Muscle layer of colon (tissue), 2 donors: ENCODE measurements around the gene NXN.
"Not testable (repeated sequence)": the region's sequence is repeated elsewhere in the genome, so short reads cannot be mapped to it uniquely, and the experiment has no call there.

Experiments used
- H3K27ac ChIP-seq: one replicate; pipeline ENCODE4 v1.7.0; 2013; ENCODE audit warnings: low read depth, mild to moderate bottlenecking, low read length, moderate library complexity
- H3K27me3 ChIP-seq, 2 donors: one replicate each; pipeline ENCODE4 v1.7.0; 2013; ENCODE audit warnings: low read length in 2 of 2, mild to moderate bottlenecking in 2 of 2; ENCODE audit not compliant: insufficient read depth in 2 of 2, control insufficient read depth in 1 of 2
- H3K36me3 ChIP-seq: one replicate; pipeline ENCODE4 v1.7.0; 2013; ENCODE audit warnings: mild to moderate bottlenecking, low read length; ENCODE audit not compliant: insufficient read depth
- H3K4me1 ChIP-seq: one replicate; pipeline ENCODE4 v1.7.0; 2013; ENCODE audit warnings: mild to moderate bottlenecking, low read length; ENCODE audit not compliant: insufficient read depth
- H3K4me3 ChIP-seq, 2 donors: one replicate each; pipeline ENCODE4 v1.7.0; 2013; ENCODE audit warnings: low read length in 2 of 2, low read depth in 1 of 2, mild to moderate bottlenecking in 1 of 2, moderate library complexity in 1 of 2
- H3K9ac ChIP-seq: one replicate; pipeline ENCODE4 v1.7.0; 2013; ENCODE audit warnings: low read length
- H3K9me3 ChIP-seq: one replicate; pipeline ENCODE4 v1.7.0; 2013; ENCODE audit warnings: mild to moderate bottlenecking, low read length
- donor health status: abdominal sarcoma.
- donor health status: Adenocarcinoma of cecum.

Gene NXN

DNA sequence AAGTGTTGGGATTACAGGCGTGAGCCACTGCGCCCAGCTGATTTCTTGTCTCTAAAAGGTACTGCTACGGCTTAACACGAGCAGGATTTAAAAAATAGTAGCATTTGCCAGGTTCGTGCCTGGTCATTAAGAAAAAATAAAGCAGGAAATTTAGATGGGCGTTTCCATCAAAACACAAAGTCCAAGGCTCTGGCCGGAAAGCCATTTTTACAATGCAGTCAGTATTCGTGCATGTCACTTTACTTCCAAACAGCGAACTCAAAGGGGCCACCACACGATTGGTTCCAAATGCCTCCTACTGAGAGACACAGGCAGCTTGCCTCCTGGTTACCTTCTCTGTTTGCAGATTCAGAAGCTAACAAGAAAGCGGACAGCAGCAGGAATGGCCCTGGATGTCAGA is 131.2 kb downstream of the NXN start:
- no peak overlapping the region for H3K4me3 ChIP-seq
- no peak overlapping the region for H3K9ac ChIP-seq
- H3K4me1 ChIP-seq: peaks cover 51% of the 10 kb centered on the region
- no peaks in the 10 kb centered on the region for H3K27me3 ChIP-seq
- no peaks in the 10 kb centered on the region for H3K36me3 ChIP-seq
- no peaks in the 10 kb centered on the region for H3K9me3 ChIP-seq
- H3K27ac ChIP-seq: peak overlapping the region; percentile 77

GRCh38 chr17:846901-847843 is 132.4 kb downstream of the NXN start:
- Histone ChIP-seq H3K4me3 (peak overlapping the region; percentile 35 to 66), H3K9me3 (no peaks in the 10 kb centered on the region), H3K27ac (peak overlapping the region; percentile 83), H3K27me3 (no peaks in the 10 kb centered on the region), H3K4me1 (peaks cover 44% of the 10 kb centered on the region), H3K36me3 (no peaks in the 10 kb centered on the region), H3K9ac (peak overlapping the region; percentile 90)

GRCh38 chr17:841313-841712 is 138.3 kb downstream of the NXN start:
- Histone ChIP-seq H3K9me3 (no peaks in the 10 kb centered on the region), H3K4me3 (no peak overlapping the region), H3K4me1 (peaks cover 5% of the 10 kb centered on the region), H3K36me3 (peaks cover 3% of the 10 kb centered on the region), H3K9ac (no peak overlapping the region), H3K27ac (no peak overlapping the region), H3K27me3 (no peaks in the 10 kb centered on the region)

DNA sequence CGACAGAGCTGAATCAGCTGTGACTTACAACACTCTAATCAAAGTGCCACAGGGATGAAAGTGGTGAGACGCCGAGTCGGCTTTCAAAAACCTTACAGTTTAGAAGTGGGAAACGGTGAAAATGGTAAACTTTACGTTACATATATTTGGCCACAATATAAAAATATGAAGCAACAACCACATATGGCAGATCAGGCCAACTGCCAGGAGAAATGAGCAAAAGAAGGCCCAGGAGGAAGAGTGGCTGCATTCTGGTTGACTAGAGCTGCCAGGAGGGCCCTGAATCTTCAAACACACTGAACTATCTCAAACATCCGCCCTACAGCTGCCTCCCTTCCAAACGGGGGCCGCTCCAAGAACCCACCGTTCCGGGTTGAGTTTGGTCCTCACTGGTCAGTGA is 141.1 kb downstream of the NXN start:
- Histone ChIP-seq H3K27ac (no peak overlapping the region), H3K27me3 (no peaks in the 10 kb centered on the region), H3K4me3 (no peak overlapping the region), H3K4me1 (peaks cover 8% of the 10 kb centered on the region), H3K9me3 (no peaks in the 10 kb centered on the region), H3K9ac (no peak overlapping the region), H3K36me3 (peaks cover 3% of the 10 kb centered on the region)

DNA sequence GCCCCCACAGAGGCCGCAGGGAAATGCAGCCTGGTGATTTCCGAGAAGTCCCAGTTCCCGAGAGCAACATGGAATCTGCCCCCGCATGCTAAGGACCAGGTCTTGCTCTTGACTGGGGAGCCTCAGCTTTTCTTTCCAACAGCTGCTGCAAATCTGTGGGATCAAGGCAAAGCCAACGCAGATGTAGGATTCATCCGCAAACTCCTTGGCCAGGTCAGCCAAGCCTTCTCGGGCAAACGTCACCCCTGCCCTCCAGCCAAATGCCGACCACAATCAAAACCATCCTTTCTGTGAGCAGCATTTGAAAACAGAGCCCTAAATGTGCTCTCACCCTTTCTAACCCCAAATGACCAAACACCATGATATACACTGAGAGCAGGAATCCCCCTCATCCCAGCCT is 143.4 kb downstream of the NXN start:
- Histone ChIP-seq H3K4me3 (no peak overlapping the region), H3K36me3 (peaks cover 3% of the 10 kb centered on the region), H3K4me1 (peaks cover 8% of the 10 kb centered on the region), H3K9me3 (no peaks in the 10 kb centered on the region), H3K27me3 (no peaks in the 10 kb centered on the region), H3K27ac (peak overlapping the region; percentile 76), H3K9ac (no peak overlapping the region)

GRCh38 chr17:835721-836120 is 143.9 kb downstream of the NXN start:
- H3K4me1 ChIP-seq, H3K9me3 ChIP-seq, H3K36me3 ChIP-seq, H3K27me3 ChIP-seq, H3K9ac ChIP-seq: not testable (repeated sequence)
- H3K4me3 ChIP-seq: peak overlapping the region in 1 of 2 donors; percentile 4
- H3K27ac ChIP-seq: peak overlapping the region; percentile 76

- Histone ChIP-seq H3K4me1 (peaks cover 8% of the 10 kb centered on the region), H3K27ac (peak overlapping the region; percentile 58), H3K9ac (no peak overlapping the region), H3K9me3 (no peaks in the 10 kb centered on the region), H3K4me3 (peak overlapping the region in 1 of 2 donors; percentile 4), H3K27me3 (no peaks in the 10 kb centered on the region), H3K36me3 (peaks cover 3% of the 10 kb centered on the region)
Measured at GRCh38 chr17:835263-835662, 144.3 kb downstream of the NXN start.

DNA sequence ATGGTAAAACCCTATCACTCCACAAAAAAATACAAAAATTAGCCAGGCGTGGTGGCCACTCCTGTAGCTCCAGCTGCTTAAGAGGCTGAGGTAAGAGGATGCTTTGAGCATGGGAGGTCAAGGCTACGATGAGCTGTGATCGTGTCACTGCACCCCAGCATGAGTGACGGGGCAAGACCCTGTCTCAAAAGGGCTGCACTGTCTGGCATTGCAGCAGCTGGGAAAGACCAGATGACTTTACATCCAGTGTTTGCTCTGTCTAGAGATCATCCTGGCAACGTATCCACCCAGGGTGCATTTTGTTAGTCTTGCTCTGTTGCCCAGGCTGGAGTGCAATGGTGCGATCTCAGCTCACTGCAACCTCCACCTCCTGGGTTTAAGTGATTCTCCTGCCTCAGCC is 145.4 kb downstream of the NXN start:
- H3K36me3 ChIP-seq: peaks cover 3% of the 10 kb centered on the region
- peaks cover 8% of the 10 kb centered on the region for H3K4me1 ChIP-seq
- H3K27ac ChIP-seq: no peak overlapping the region
- no peak overlapping the region for H3K9ac ChIP-seq
- no peaks in the 10 kb centered on the region for H3K27me3 ChIP-seq
- H3K4me3 ChIP-seq: no peak overlapping the region
- H3K9me3 ChIP-seq: no peaks in the 10 kb centered on the region

DNA sequence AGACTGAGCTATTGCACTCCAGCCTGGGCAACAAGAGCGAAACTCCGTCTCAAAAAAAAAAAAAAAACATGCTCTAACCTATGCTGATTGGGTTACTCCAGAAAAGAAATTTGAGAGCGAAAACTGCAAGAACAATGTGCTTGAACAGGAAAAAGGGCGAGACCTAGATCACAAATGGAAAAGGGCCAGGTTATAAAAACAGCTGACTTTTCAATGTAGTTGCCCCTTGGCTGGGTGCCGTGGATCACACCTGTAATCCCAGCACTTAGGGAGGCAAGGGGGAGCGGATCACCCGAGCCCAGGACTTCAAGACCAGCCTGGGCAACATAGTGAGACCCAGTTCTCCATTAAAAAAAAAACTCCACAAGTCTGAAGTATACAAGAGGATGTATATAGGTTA is 148.6 kb downstream of the NXN start:
- H3K9me3 ChIP-seq: no peaks in the 10 kb centered on the region
- H3K27me3 ChIP-seq: no peaks in the 10 kb centered on the region
- peaks cover 1% of the 10 kb centered on the region for H3K36me3 ChIP-seq
- no peak overlapping the region for H3K9ac ChIP-seq
- no peak overlapping the region for H3K27ac ChIP-seq
- no peak overlapping the region for H3K4me3 ChIP-seq
- H3K4me1 ChIP-seq: peaks cover under 1% of the 10 kb centered on the region

DNA sequence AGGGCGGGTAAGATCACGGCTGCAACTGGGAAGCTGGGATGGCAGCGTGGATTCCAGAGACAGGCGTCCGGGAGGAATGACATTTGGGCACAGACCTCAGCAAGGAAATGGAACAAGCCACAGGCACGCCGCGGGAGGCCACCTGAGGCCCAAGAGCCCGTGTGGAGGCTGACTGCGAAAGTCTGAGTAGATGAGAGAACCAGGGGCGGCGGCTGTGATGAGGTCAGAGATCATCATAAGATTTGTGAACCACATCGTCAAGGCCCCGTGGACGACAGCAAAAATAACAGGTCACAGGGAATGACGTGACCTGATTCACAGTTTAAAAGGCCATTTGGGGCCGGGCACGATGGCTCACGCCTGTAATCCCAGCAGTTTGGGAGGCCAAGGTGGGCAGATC is 149.2 kb downstream of the NXN start:
- H3K9ac ChIP-seq: no peak overlapping the region
- no peak overlapping the region for H3K4me3 ChIP-seq
- H3K27me3 ChIP-seq: no peaks in the 10 kb centered on the region
- H3K9me3 ChIP-seq: no peaks in the 10 kb centered on the region
- no peak overlapping the region for H3K27ac ChIP-seq
- peaks cover 7% of the 10 kb centered on the region for H3K36me3 ChIP-seq
- H3K4me1 ChIP-seq: no peaks in the 10 kb centered on the region

GRCh38 chr17:829614-830013 is 150.0 kb downstream of the NXN start:
- H3K4me1 ChIP-seq, H3K4me3 ChIP-seq, H3K9me3 ChIP-seq, H3K27ac ChIP-seq, H3K9ac ChIP-seq, H3K27me3 ChIP-seq: not testable (repeated sequence)
- peaks cover 10% of the 10 kb centered on the region for H3K36me3 ChIP-seq

DNA sequence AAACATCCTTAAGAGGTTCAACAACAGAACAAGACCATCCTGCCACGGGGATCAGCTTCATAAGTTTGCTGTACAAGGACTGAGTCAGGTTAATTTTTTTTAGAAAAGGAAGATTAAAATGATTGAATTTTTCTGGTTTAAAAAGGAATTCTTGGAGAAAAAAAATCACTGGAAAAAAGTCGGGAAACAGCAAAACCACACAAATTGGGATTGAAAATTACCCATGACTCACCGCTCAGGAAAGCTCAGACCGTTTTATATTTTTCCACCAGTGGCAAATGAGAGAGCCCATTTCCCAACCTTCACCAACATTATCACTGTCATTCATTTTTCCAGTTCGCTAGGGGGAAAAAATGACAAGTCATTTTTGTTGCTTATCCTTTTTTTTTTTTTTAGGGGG is 150.8 kb downstream of the NXN start:
- Histone ChIP-seq H3K4me1 (no peaks in the 10 kb centered on the region), H3K36me3 (peaks cover 14% of the 10 kb centered on the region), H3K27ac (no peak overlapping the region), H3K9ac (no peak overlapping the region), H3K4me3 (no peak overlapping the region), H3K9me3 (no peaks in the 10 kb centered on the region), H3K27me3 (no peaks in the 10 kb centered on the region)
